Nephron (organoid): Measurements from ENCODE around the gene SOHLH1.

Source experiments
- H3K27ac Mint-ChIP-seq, 3 experiments: 2 replicates each; pipeline ENCODE4 v1.8.0; 2020; ENCODE audit warnings: mixed read lengths in 3 of 3, mild to moderate bottlenecking in 2 of 3, moderate library complexity in 1 of 3
- H3K27me3 Mint-ChIP-seq: 2 replicates; pipeline ENCODE4 v1.8.0; 2021; ENCODE audit warnings: low read depth, mild to moderate bottlenecking, moderate library complexity, mixed read lengths
- H3K36me3 Mint-ChIP-seq: 2 replicates; pipeline ENCODE4 v1.8.0; 2020; ENCODE audit warnings: low read depth, mixed read lengths
- H3K4me1 Mint-ChIP-seq: 2 replicates; pipeline ENCODE4 v1.8.0; 2020; ENCODE audit warnings: mixed read lengths
- H3K4me3 Mint-ChIP-seq, 3 experiments: 2 replicates each; pipeline ENCODE4 v1.8.0; 2020; ENCODE audit warnings: mild to moderate bottlenecking in 3 of 3, mixed read lengths in 3 of 3, moderate library complexity in 2 of 3
- H3K9me3 Mint-ChIP-seq: 2 replicates; pipeline ENCODE4 v1.8.0; 2020; ENCODE audit warnings: mixed read lengths
- CTCF ChIP-seq, 3 experiments: fragments of 200-600 bp; sonication (generic); IDR thresholded peaks; one replicate each; pipeline ENCODE4 v1.5.0; 2021; ENCODE audit warnings: antibody characterized with exemption in 3 of 3; ENCODE audit not compliant: unreplicated experiment in 3 of 3

Gene SOHLH1

GRCh38 chr9:135739271-135740220 is 40.3 kb upstream of the SOHLH1 start:
- H3K4me1 Mint-ChIP-seq = no peaks in the 10 kb centered on the region
- H3K4me3 Mint-ChIP-seq = no peak overlapping the region
- H3K36me3 Mint-ChIP-seq = no peaks in the 10 kb centered on the region
- no peaks in the 10 kb centered on the region for H3K9me3 Mint-ChIP-seq
- no peak overlapping the region for H3K27ac Mint-ChIP-seq
- H3K27me3 Mint-ChIP-seq = peaks cover 40% of the 10 kb centered on the region
- no peak for TF ChIP-seq CTCF (IDR thresholded peaks at IDR 0.05; ENCODE audit: unreplicated experiment in 3 of 3)

- H3K9me3 Mint-ChIP-seq = peaks cover 2% of the 10 kb centered on the region
- H3K4me1 Mint-ChIP-seq = no peaks in the 10 kb centered on the region
- no peaks in the 10 kb centered on the region for H3K36me3 Mint-ChIP-seq
- no peak for TF ChIP-seq CTCF (IDR thresholded peaks at IDR 0.05; ENCODE audit: unreplicated experiment in 3 of 3)
- H3K27me3 Mint-ChIP-seq = peaks cover 49% of the 10 kb centered on the region
- no peak overlapping the region for H3K4me3 Mint-ChIP-seq
- H3K27ac Mint-ChIP-seq = no peak overlapping the region
These were observed 38.7 kb upstream of the SOHLH1 start for GRCh38 chr9:135737840-135738521.

GRCh38 chr9:135736979-135737839 is 37.9 kb upstream of the SOHLH1 start:
- H3K9me3 Mint-ChIP-seq = peaks cover 8% of the 10 kb centered on the region
- no peak overlapping the region for H3K27ac Mint-ChIP-seq
- H3K36me3 Mint-ChIP-seq = no peaks in the 10 kb centered on the region
- no peak for TF ChIP-seq CTCF (IDR thresholded peaks at IDR 0.05; ENCODE audit: unreplicated experiment in 3 of 3)
- peaks cover 55% of the 10 kb centered on the region for H3K27me3 Mint-ChIP-seq
- H3K4me3 Mint-ChIP-seq = peak overlapping the region in 1 of 3 experiments; percentile 16
- H3K4me1 Mint-ChIP-seq = no peaks in the 10 kb centered on the region

- no peak overlapping the region for H3K4me3 Mint-ChIP-seq
- H3K4me1 Mint-ChIP-seq = no peaks in the 10 kb centered on the region
- TF ChIP-seq CTCF (IDR thresholded peaks at IDR 0.05; ENCODE audit: unreplicated experiment in 3 of 3) = no peak
- H3K36me3 Mint-ChIP-seq = no peaks in the 10 kb centered on the region
- H3K9me3 Mint-ChIP-seq = peaks cover 12% of the 10 kb centered on the region
- H3K27me3 Mint-ChIP-seq = peaks cover 60% of the 10 kb centered on the region
- no peak overlapping the region for H3K27ac Mint-ChIP-seq
These were observed 37.1 kb upstream of the SOHLH1 start for GRCh38 chr9:135736272-135736978.

- no peaks in the 10 kb centered on the region for H3K4me1 Mint-ChIP-seq
- peaks cover 23% of the 10 kb centered on the region for H3K9me3 Mint-ChIP-seq
- H3K27ac Mint-ChIP-seq = no peak overlapping the region
- peak overlapping the region in 1 of 3 experiments; percentile 4 for H3K4me3 Mint-ChIP-seq
- TF ChIP-seq CTCF (IDR thresholded peaks at IDR 0.05; ENCODE audit: unreplicated experiment in 3 of 3) = no peak
- H3K27me3 Mint-ChIP-seq = peaks cover 58% of the 10 kb centered on the region
- H3K36me3 Mint-ChIP-seq = no peaks in the 10 kb centered on the region
These were observed 35.4 kb upstream of the SOHLH1 start for GRCh38 chr9:135734616-135735144.
